IgD-negative memory B cell (primary cell): ENCODE measurements around the gene CCDC141. TPM values are rescaled to one million over a fixed set of nuclear protein-coding genes. Genes with fewer than 3 reads are reported as not detected.
"Not testable (repeated sequence)": the region's sequence is repeated elsewhere in the genome, so short reads cannot be mapped to it uniquely, and the experiment has no call there.

Source experiments
- H3K27ac Mint-ChIP-seq, 3 donors: one replicate each; pipeline ENCODE4 v1.8.0; 2020 to 2022; ENCODE audit warnings: mild to moderate bottlenecking in 3 of 3, mixed read lengths in 3 of 3, moderate library complexity in 1 of 3
- H3K27me3 Mint-ChIP-seq: one replicate; pipeline ENCODE4 v1.8.0; 2021; ENCODE audit warnings: mixed read lengths
- H3K36me3 Mint-ChIP-seq: one replicate; pipeline ENCODE4 v1.8.0; 2020; ENCODE audit warnings: mild to moderate bottlenecking, mixed read lengths
- H3K4me1 Mint-ChIP-seq, 3 donors: one replicate each; pipeline ENCODE4 v1.8.0; 2020 to 2022; ENCODE audit warnings: mixed read lengths in 3 of 3, mild to moderate bottlenecking in 1 of 3
- H3K4me3 Mint-ChIP-seq, 4 donors: one replicate each; pipeline ENCODE4 v1.8.0; 2020 to 2022; ENCODE audit warnings: mild to moderate bottlenecking in 4 of 4, mixed read lengths in 4 of 4, moderate library complexity in 3 of 4
- H3K9me3 Mint-ChIP-seq, 3 donors: one replicate each; pipeline ENCODE4 v1.8.0; 2020 to 2021; ENCODE audit warnings: mixed read lengths in 3 of 3, mild to moderate bottlenecking in 1 of 3
- polyA plus RNA-seq: library from polyadenylated mRNA; unstranded; fragments of 300-500 nt; fragmentation: Illumina TruSeq; gene quantifications from one replicate; pipeline ENCODE4 v1.2.3, GENCODE V29; 2021

The CCDC141 gene
- polyA plus RNA-seq, 1 donor from 2014 or later = 15.4 TPM

GRCh38 chr2:179020156-179020750 is 29.7 kb downstream of the CCDC141 start:
- no peaks in the 10 kb centered on the region for H3K36me3 Mint-ChIP-seq
- H3K27ac Mint-ChIP-seq = peak overlapping the region in 1 of 3 donors; percentile 87
- H3K27me3 Mint-ChIP-seq = peaks cover 1% of the 10 kb centered on the region
- peaks cover 0 to 3% (median under 1%) of the 10 kb centered on the region in 3 donors for H3K9me3 Mint-ChIP-seq
- H3K4me3 Mint-ChIP-seq = no peak overlapping the region
- peaks cover 37 to 42% (median 37%) of the 10 kb centered on the region in 3 donors for H3K4me1 Mint-ChIP-seq

DNA sequence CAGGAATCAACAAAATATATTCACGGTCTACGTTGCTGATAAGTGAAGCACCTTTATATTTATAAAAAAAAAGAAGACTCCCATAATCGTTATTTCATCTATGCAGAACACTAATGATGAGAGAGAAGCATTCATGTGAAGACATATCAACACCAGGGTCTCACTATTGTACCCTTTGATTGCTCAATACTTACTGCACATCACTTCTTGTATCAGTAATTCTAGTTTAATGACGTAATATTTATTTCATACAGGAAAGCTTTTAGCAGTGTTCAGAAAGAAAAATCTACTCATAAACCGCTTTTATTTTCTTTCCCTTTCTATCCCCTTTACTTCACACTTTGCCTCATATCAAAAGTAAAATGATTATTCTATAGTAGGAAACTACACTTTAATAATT is 30.7 kb downstream of the CCDC141 start:
- H3K4me1 Mint-ChIP-seq = peaks cover 28 to 33% (median 30%) of the 10 kb centered on the region in 3 donors
- no peaks in the 10 kb centered on the region for H3K36me3 Mint-ChIP-seq
- H3K27me3 Mint-ChIP-seq = no peaks in the 10 kb centered on the region
- H3K4me3 Mint-ChIP-seq = no peak overlapping the region
- peaks cover 0 to 2% (median 0%) of the 10 kb centered on the region in 3 donors for H3K9me3 Mint-ChIP-seq
- no peak overlapping the region for H3K27ac Mint-ChIP-seq

- H3K27ac Mint-ChIP-seq = no peak overlapping the region
- H3K36me3 Mint-ChIP-seq = peaks cover 3% of the 10 kb centered on the region
- peaks cover 20 to 27% (median 25%) of the 10 kb centered on the region in 3 donors for H3K4me1 Mint-ChIP-seq
- peaks cover 0 to 2% (median 0%) of the 10 kb centered on the region in 3 donors for H3K9me3 Mint-ChIP-seq
- H3K4me3 Mint-ChIP-seq = no peak overlapping the region
- H3K27me3 Mint-ChIP-seq = no peaks in the 10 kb centered on the region
These were observed 32.1 kb downstream of the CCDC141 start for GRCh38 chr2:179017773-179018357.

DNA sequence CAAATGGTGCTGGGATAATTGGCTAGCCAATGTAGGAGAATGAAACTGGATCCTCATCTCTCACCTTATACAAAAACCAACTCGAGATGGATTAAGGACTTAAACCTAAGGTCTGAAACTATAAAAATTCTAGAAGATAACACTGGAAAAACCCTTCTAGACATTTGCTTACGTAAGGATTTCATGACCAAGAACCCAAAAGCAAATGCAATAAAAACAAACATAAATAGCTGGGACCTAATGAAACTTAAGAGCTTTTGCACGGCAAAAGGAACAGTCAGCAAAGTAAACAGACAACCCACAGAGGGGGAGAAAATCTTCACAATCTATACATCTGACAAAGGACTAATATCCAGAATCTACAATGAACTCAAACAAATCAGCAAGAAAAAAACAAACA is 35.7 kb downstream of the CCDC141 start:
- peaks cover 2 to 13% (median 8%) of the 10 kb centered on the region in 3 donors for H3K9me3 Mint-ChIP-seq
- peaks cover 5 to 16% (median 8%) of the 10 kb centered on the region in 3 donors for H3K4me1 Mint-ChIP-seq
- H3K36me3 Mint-ChIP-seq = peaks cover 14% of the 10 kb centered on the region
- not testable (repeated sequence) for H3K4me3 Mint-ChIP-seq, H3K27me3 Mint-ChIP-seq, H3K27ac Mint-ChIP-seq

- Mint-ChIP-seq H3K27ac (no peak overlapping the region), H3K27me3 (no peaks in the 10 kb centered on the region), H3K4me1 (peaks cover 0 to 2% (median 0%) of the 10 kb centered on the region in 3 donors), H3K36me3 (peaks cover 5% of the 10 kb centered on the region), H3K4me3 (no peak overlapping the region), H3K9me3 (peaks cover 0 to 9% (median 4%) of the 10 kb centered on the region in 3 donors)
These were observed 44.0 kb downstream of the CCDC141 start for GRCh38 chr2:179005976-179006375.

GRCh38 chr2:178999476-178999875 is 50.5 kb downstream of the CCDC141 start:
- peaks cover 0 to 8% (median 5%) of the 10 kb centered on the region in 3 donors for H3K9me3 Mint-ChIP-seq
- peak overlapping the region in 1 of 4 donors; percentile 40 for H3K4me3 Mint-ChIP-seq
- no peak overlapping the region for H3K27ac Mint-ChIP-seq
- no peaks in the 10 kb centered on the region for H3K36me3 Mint-ChIP-seq
- no peaks in the 10 kb centered on the region for H3K27me3 Mint-ChIP-seq
- H3K4me1 Mint-ChIP-seq = peaks cover 19 to 28% (median 24%) of the 10 kb centered on the region in 3 donors

DNA sequence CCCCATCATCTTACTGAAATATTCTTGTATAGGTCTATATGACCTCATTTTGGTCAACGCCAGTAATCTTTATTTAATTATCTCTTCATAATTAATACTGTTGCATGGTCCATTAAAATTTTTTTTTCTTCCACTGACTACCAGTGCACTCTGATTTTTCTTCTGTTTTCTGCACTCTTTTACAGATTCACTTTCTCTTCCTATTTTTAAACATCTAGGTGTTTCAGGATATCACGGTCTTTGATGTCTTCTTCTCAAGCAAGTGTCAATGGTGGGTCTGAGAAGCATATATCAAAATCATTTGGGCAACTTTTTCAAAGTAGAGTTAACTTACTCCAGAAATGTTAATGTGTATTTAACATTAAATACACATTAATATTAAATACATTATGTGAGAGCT is 51.4 kb downstream of the CCDC141 start:
- H3K4me1 Mint-ChIP-seq = peaks cover 19 to 28% (median 24%) of the 10 kb centered on the region in 3 donors

GRCh38 chr2:178997477-178997876 is 52.5 kb downstream of the CCDC141 start:
- H3K27me3 Mint-ChIP-seq = no peaks in the 10 kb centered on the region
- peak overlapping the region in 2 of 3 donors; percentile 55 to 89 for H3K27ac Mint-ChIP-seq
- peak overlapping the region in 1 of 4 donors; percentile 34 for H3K4me3 Mint-ChIP-seq
- no peaks in the 10 kb centered on the region for H3K36me3 Mint-ChIP-seq
- H3K9me3 Mint-ChIP-seq = peaks cover 0 to 8% (median 5%) of the 10 kb centered on the region in 3 donors
- H3K4me1 Mint-ChIP-seq = peaks cover 20 to 28% (median 24%) of the 10 kb centered on the region in 3 donors

More for the DNA sequence above, 51.4 kb downstream of the CCDC141 start:
- Mint-ChIP-seq H3K36me3 (no peaks in the 10 kb centered on the region), H3K9me3 (peaks cover 0 to 8% (median 5%) of the 10 kb centered on the region in 3 donors), H3K27ac (no peak overlapping the region), H3K27me3 (no peaks in the 10 kb centered on the region), H3K4me3 (peak overlapping the region in 2 of 4 donors; percentile 30 to 46)

DNA sequence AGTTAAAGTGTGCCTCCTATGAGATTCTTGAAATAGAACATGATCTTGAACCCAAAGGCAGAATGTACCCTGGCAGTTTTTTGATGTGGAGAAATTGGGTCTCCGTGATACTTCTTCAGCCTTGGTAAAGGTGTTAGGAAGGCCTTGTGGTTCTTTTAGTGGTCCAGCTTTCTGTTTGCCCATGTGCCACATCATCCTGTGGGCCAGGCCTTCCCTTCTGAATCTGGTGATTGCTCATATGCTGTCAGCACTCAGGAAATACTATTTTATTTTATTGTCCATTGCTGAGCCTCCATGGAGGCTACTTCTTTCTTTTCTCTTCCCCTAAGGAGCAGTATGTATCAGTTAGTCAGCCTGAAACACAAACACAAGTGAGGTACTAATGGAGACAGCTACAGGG is 52.9 kb downstream of the CCDC141 start:
- Mint-ChIP-seq H3K27me3 (no peaks in the 10 kb centered on the region), H3K36me3 (no peaks in the 10 kb centered on the region), H3K4me3 (no peak overlapping the region), H3K4me1 (peaks cover 20 to 28% (median 24%) of the 10 kb centered on the region in 3 donors), H3K27ac (peak overlapping the region in 2 of 3 donors; percentile 55 to 89), H3K9me3 (peaks cover 0 to 8% (median 5%) of the 10 kb centered on the region in 3 donors)

- Mint-ChIP-seq H3K4me1 (peaks cover 24 to 32% (median 32%) of the 10 kb centered on the region in 3 donors), H3K4me3 (no peak overlapping the region), H3K27me3 (no peaks in the 10 kb centered on the region), H3K9me3 (peaks cover 0 to 8% (median 5%) of the 10 kb centered on the region in 3 donors), H3K36me3 (no peaks in the 10 kb centered on the region), H3K27ac (no peak overlapping the region)
These were observed 55.7 kb downstream of the CCDC141 start for GRCh38 chr2:178994264-178994663.

DNA sequence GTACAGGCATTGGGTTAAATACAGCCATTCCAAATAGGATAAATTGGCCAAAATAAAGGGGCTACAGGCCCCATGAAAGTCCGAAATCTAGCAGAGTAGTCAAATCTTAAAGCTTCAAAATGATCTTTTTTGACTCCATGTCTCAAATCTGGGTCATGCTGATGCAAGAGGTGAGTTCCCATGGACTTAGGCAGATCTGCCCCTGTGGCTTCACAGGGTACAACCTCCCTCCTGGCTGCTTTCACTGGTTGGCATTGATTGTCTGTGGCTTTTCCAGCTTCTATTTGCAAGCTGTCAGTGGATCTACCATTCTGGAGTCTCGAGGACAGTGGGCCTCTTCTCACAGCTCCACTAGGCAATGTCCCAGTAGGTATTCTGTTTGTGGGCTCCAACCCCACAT is 56.1 kb downstream of the CCDC141 start:
- peaks cover 0 to 8% (median 5%) of the 10 kb centered on the region in 3 donors for H3K9me3 Mint-ChIP-seq
- H3K36me3 Mint-ChIP-seq = no peaks in the 10 kb centered on the region
- no peak overlapping the region for H3K27ac Mint-ChIP-seq
- H3K27me3 Mint-ChIP-seq = no peaks in the 10 kb centered on the region
- peaks cover 19 to 27% (median 27%) of the 10 kb centered on the region in 3 donors for H3K4me1 Mint-ChIP-seq
- H3K4me3 Mint-ChIP-seq = no peak overlapping the region

GRCh38 chr2:178992719-178993118 is 57.2 kb downstream of the CCDC141 start:
- Mint-ChIP-seq H3K4me1 (peaks cover 15 to 19% (median 17%) of the 10 kb centered on the region in 3 donors), H3K27ac (peak overlapping the region in 1 of 3 donors; percentile 57), H3K4me3 (peak overlapping the region in 2 of 4 donors; percentile 49 to 56)
- H3K9me3 Mint-ChIP-seq, H3K27me3 Mint-ChIP-seq, H3K36me3 Mint-ChIP-seq: not testable (repeated sequence)

GRCh38 chr2:178990533-178991241 is 59.2 kb downstream of the CCDC141 start:
- no peaks in the 10 kb centered on the region for H3K27me3 Mint-ChIP-seq
- no peaks in the 10 kb centered on the region for H3K36me3 Mint-ChIP-seq
- peaks cover 8 to 12% (median 10%) of the 10 kb centered on the region in 3 donors for H3K4me1 Mint-ChIP-seq
- H3K4me3 Mint-ChIP-seq = peak overlapping the region; percentile 0 to 82 (median 61)
- H3K9me3 Mint-ChIP-seq = peaks cover 0 to 8% (median 5%) of the 10 kb centered on the region in 3 donors
- H3K27ac Mint-ChIP-seq = peak overlapping the region in 2 of 3 donors; percentile 23 to 35

DNA sequence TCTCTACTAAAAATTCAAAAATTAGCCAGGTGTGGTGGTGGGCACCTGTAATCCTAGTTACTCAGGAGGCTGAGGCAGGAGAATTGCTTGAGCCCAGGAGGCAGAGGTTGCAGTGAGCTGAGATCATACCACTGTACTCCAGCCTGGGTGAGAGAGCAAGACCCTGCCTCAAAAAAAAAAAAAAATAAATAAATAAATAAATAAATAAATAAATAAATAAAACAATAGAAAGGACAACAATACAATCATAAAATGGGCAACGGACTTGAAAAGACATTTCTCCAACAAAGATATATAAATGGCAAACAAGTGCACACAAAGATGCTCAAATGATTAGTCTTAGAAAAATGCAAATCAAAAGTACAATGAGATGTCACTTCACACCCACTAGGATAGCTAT is 60.5 kb downstream of the CCDC141 start:
- not testable (repeated sequence) for H3K27me3 Mint-ChIP-seq, H3K4me3 Mint-ChIP-seq, H3K9me3 Mint-ChIP-seq, H3K27ac Mint-ChIP-seq, H3K36me3 Mint-ChIP-seq
- H3K4me1 Mint-ChIP-seq = peaks cover 8 to 12% (median 10%) of the 10 kb centered on the region in 3 donors

DNA sequence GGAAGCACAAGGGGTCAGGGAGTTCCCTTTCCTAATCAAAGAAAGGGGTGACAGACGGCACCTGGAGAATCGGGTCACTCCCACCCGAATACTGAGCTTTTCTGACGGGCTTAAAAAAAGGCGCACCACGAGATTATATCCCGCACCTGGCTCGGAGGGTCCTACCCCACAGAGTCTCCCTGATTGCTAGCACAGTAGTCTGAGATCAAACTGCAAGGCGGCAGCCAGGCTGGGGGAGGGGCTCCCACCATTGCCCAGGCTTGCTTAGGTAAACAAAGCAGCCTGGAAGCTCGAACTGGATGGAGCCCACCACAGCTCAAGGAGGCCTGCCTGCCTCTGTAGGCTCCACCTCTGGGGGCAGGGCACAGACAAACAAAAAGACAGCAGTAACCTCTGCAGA is 67.3 kb downstream of the CCDC141 start:
- H3K27me3 Mint-ChIP-seq, H3K4me3 Mint-ChIP-seq, H3K9me3 Mint-ChIP-seq, H3K27ac Mint-ChIP-seq, H3K4me1 Mint-ChIP-seq, H3K36me3 Mint-ChIP-seq: not testable (repeated sequence)
